DMS153 (cell line): Measurements from ENCODE around the gene CENPX.

Experiments used
- DNase-seq: peaks from one replicate; lab custom pipeline; 2025; lab: John Stamatoyannopoulos, UW

The CENPX gene

GRCh38 chr17:82055023-82055964, 32.6 kb upstream of the CENPX start:
- no peak for DNase-seq

GRCh38 chr17:82054351-82055022, 31.8 kb upstream of the CENPX start:
- no peak for DNase-seq

GRCh38 chr17:82053556-82054263, 31.0 kb upstream of the CENPX start:
- DNase-seq: no peak

GRCh38 chr17:82053130-82053529, 30.5 kb upstream of the CENPX start:
- DNase-seq: no peak

DNA sequence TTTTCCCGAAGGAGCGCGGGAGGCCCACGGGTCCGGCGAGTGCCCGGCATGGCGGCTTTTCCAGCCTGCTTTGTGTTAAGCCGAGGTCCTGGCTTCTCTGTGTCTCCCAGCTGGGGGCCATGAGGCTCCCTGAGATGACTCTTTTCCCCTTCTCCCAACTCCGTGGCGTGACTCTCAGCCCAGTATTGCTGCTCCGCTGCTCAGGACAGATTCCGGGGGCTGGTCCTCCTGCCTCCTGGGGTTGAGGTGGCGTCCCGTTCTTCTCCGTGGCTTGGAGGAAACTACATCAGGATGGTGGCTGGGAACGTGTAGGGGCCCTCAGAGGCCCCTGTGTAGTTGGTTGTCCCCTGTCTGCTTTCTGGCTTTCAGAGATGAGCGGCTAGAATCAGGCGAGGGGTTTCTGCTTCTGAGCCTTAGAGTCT, 30.0 kb upstream of the CENPX start:
- no peak for DNase-seq

DNA sequence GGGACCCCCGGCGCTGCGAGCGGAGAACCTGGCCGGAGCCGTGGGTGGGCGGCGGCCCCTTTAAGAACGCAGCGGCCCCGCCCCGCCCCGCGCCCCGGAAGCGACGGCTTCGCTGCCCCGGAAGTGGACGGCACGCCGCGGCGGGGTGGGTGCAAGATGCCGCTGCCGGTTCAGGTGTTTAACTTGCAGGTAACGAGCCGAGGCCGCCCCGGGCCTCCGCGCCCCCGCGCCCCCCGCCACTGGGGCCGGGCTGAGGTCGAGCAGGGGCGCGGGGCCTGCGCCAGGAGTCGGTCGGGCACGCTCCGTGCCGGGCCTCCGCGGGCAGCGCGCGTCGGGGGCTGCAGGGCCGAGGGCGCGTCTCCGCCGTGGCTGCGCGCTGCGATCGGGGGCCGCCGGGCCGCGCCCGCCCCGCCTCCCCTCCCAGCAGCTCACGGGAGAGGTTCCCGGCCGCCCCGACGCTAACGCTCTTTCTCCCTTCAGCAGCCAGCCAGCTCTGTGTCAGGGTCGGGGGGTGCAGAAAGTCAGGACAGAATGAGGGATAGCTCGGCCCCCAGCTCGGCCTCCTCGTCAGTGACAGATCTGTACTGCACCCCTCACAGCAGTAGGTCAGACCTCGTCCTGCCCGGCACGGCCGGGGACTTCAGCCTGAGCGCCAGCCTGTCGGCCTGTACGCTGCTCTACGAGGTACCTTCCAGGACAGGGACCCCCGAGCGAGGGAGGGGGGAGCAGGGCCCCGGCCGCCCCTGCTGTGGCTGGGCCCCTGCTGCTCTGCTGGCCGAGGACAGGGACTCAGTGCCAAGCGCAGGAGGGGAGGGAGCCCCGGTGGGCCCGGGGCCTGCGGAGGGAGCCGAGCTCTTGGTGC, 29.3 kb upstream of the CENPX start, which contains the start of the genes GPS1 and RFNG:
GPS1 (plus strand) TSS at position 123 of the 862 bp plus-strand sequence; CDS start at position 157, 34 bp downstream.
RFNG (minus strand) TSS at position 36 of the 862 bp plus-strand sequence. CDS start 45 bp downstream, outside the sequence.
- DNase-seq: peak; percentile 4

DNA sequence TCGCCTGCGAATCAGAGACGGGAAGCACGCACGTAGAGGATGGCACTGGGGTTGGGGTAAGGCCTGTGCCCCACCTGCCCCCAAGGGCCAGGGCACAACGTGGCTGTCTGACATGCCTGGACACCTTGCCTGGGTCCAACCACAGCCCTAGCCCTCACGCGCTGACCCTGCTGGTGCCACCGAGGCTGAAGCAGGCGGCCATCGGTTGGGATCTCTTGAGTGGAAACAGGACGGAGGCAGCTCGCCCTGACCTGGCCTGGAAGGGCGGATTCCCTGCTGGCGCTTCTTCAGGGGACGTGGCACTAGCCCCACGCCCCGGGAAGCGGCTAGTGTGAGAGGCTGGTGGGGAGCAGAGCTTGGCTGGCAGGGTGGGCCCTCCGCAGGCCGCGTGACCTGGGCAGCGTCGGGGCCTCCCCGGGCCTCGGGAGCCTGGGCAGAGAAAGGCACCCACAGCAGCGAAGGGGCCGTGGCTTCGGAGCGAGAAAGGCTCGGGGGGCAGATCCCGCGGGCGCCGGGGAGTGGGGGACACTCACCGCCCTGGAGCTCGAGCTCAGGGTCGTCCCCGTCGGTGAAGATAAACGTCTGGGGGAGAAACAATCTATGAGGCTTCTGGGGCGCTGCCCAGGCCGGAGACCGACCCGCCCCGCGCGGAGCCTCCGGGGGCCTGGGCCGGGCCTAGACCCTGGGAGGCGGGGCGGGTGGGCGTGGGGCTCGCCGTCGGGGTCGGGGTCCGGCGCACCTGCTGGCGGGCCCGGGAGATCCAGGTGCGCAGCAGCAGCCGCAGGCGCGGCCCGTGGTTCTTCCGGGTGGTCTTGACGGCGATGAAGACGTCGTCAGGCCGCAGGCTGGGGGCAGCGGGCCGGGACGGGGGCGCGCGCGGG, 28.3 kb upstream of the CENPX start:
- no peak for DNase-seq

GRCh38 chr17:82050152-82050760, 27.6 kb upstream of the CENPX start:
- no peak for DNase-seq

- DNase-seq: no peak
Observed at GRCh38 chr17:82049521-82049971, 26.9 kb upstream of the CENPX start.

- no peak for DNase-seq
Observed at GRCh38 chr17:82049106-82049505, 26.4 kb upstream of the CENPX start.

- DNase-seq: no peak
Observed at GRCh38 chr17:82048571-82048971, 25.9 kb upstream of the CENPX start.

- no peak for DNase-seq
Observed at GRCh38 chr17:82047914-82048570, 25.4 kb upstream of the CENPX start.

DNA sequence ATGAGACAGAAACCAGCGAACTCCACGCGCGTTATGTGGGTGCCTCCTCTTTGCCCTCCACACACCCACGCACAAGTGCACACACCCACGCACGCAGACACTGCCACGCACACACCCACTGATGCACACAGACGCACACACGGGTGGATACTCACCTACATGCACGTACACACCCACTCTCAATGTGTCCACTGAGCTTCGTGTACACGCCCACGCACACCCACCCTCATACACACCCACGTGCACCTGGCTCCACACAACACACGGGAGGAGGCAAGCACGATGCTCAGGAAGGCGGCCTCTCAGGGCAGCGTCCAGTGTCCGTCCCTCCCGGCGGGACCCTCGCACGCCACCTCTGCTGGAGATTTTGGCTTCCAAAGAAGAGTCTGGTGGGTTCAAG, 24.7 kb upstream of the CENPX start:
- DNase-seq: no peak

GRCh38 chr17:82046903-82047302, 24.2 kb upstream of the CENPX start:
- DNase-seq: no peak

DNA sequence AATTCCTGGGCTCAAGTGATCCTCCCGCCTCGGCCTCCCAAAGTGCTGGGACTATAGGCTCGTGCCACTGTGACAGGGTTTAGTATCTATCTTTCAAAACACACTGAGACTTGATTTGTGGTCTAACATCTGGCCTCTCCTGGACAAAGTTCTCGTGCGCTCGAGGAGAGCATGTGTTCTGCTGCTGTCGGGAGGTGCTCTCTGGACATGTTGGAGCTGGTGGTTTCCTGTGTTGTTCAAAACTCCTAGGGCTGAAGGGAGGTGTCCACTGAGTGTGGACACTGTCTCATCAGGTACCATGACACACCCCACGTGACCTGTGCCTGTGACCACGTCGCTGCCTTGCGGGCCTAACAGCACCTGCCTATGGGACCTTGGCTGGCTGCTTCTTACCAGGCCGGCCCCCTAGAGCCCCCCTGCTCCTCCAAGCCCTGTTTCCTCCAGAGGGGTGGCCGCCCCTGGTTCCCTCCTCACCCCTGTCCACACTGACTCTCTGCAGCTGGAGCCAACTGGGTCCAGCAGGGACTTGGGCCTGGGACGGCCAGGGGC, 23.3 kb upstream of the CENPX start:
- no peak for DNase-seq

DNA sequence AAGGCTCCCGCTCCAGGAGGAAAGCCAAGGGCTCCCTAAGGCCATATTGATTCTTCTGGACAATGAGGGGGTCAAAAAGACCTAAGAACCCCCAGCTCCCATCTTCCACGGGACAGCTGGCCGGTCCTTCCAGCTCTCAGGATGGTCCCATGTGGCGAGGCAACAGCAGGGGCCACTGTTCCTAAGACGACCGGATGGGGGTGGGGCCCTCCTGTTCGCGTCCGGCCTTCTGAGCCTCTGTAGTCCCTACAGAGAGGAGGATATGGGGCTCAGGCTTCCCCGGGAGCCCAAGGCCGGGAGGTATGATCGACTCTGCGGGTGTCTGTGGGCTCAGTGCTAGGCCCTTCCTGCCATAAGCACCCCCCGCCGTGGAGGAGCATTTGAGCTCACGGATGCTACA, 20.8 kb upstream of the CENPX start:
- no peak for DNase-seq

GRCh38 chr17:82042649-82043048, 20.0 kb upstream of the CENPX start:
- no peak for DNase-seq

- DNase-seq: no peak
Observed at GRCh38 chr17:82041144-82041814, 18.6 kb upstream of the CENPX start.
